HT-29 (cell line): ENCODE data around the gene COLEC11. TPM values are rescaled to one million over a fixed set of nuclear protein-coding genes. Genes with fewer than 3 reads are reported as not detected.

Experiments used
- DNase-seq: peaks from one replicate; pipeline ENCODE4 v3.0.0-alpha.2; 2015; ENCODE audit warnings: low spot score
- total RNA-seq: library from RNA; depleted of rRNA; stranded (reverse); fragments of >200 nt; shearing (Covaris generic); gene quantifications from 2 replicates; pipeline ENCODE4 v1.2.3, GENCODE V29; 2014

Gene COLEC11
- total RNA-seq, 1 experiment from 2014 or later, result not detected

GRCh38 chr2:3637311-3637675 lies 42.4 kb downstream of the COLEC11 start:
- no peak for DNase-seq

GRCh38 chr2:3637692-3638455 lies 43.0 kb downstream of the COLEC11 start:
- DNase-seq, result no peak

DNA sequence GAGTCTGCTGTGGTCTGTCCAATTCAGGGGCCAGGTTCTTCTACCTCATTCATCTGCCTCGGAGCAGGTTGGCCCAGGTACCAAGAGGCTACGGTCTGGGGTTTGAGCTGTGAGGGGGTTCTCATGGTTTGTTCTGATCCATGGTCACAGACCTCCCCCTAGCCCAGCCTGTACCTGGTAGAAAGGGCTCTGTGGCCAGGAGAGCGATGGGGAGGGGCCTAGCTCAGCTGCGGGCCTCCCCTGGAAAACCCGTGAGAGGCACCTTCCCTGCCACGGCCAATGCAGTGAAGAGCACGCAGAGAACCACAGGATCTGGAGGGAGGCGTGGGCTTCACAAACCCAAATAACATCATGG lies 43.5 kb downstream of the COLEC11 start:
- no peak for DNase-seq

DNA sequence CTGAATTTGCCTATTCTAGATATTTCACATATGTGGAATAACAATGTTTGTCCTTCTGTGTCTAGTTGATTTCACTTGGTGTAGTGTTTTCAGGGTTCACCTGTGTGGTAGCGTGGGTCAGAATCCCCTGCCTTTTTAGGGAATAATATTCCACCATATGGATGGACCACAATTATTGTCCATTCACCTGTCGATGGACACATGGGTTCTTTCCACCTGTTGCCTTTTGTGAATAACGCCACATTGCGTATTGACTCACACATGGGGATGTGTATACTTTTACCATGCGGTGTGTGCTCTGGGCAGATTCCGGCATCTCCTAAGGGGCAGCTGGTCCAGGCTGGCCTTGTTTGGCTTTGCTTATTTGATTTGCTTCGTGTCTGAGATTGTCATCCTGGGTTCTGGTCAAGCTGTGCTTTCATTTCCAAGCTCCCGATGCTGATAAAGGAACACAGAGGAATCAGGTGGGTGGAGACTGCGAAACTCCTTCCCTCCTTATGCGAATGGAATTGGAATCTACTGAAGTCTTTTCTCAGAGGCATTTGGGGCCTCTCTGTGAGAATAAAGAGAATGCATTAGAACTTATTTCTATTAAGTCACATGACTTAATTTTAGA lies 44.2 kb downstream of the COLEC11 start:
- no peak for DNase-seq

DNA sequence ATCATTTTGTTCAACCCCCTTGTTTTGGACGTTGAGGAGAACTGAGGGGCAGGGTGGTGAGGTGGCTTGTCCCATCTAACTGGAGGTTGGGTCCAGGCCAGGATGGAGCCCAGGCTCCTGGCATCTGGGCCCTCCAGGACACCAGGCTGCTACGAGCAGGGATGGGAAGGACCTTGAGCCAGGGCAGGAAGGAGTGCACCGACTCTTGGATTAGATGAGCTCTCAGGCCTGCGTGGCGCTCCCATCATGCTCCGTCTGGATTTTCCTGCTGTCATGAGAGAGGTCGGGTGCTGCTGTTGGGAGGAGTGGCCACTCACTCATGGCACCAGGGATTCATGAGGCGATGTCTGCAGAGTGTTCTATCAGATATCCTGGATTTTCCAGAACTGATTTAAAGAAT lies 44.7 kb downstream of the COLEC11 start:
- DNase-seq, result no peak

GRCh38 chr2:3641181-3641580 lies 46.3 kb downstream of the COLEC11 start:
- no peak for DNase-seq

GRCh38 chr2:3641841-3642421 lies 47.0 kb downstream of the COLEC11 start:
- DNase-seq, result no peak

GRCh38 chr2:3642521-3643215 lies 47.8 kb downstream of the COLEC11 start:
- DNase-seq, result no peak

GRCh38 chr2:3643371-3644245 lies 48.7 kb downstream of the COLEC11 start:
- no peak for DNase-seq

GRCh38 chr2:3644246-3644525 lies 49.3 kb downstream of the COLEC11 start:
- DNase-seq, result no peak

GRCh38 chr2:3644891-3645605 lies 50.1 kb downstream of the COLEC11 start:
- DNase-seq, result no peak

DNA sequence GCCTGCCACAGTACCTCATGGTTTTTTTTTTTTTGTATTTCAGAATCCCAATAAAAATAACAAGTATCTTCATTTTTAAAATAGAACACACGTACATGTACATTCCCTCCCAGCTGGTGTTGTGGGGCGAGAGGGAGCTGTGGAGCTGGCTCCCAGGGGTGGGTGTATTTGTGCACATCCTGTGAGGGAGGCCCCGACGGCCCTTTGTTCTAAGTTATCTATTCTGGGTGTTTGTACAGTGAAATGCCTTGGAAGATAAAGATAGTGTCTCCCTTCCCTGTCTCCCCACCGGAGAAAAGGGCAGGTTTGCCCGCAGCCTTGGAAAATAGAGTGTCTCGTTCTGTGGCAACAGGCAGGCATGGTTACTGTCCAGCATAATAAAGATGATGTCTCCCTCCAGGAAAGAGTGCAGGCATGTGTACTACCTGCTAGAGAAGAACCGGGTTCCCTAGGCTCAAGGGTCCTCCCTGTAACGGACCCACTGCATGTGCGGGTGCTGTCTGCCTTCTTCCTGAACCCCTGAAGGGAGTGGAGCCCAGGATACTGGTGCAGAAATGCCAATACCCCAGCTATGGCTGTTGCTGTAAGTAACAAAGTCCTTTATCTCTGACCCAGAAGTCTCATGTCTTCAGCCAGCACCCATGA lies 51.0 kb downstream of the COLEC11 start:
- no peak for DNase-seq

- no peak for DNase-seq
Observed at GRCh38 chr2:3646446-3646845, 51.5 kb downstream of the COLEC11 start.

DNA sequence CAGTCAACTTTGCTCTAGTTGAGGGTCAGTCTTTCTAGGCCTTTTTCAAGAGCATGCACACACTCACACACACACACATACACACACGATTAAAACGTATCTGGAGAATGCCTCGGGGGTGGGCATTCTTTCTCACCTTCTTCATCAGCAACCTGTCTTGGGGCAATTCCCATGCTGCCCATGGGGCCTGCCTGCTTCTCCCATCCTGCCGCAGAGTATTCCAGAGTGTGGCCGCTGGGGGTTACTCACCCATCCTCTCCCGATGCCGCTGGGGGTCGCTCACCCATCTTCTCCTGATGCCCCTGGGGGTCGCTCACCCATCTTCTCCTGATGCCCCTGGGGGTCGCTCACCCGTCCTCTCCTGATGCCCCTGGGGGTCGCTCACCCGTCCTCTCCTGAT lies 52.3 kb downstream of the COLEC11 start:
- DNase-seq, result no peak

GRCh38 chr2:3647831-3648651 lies 53.1 kb downstream of the COLEC11 start:
- no peak for DNase-seq

DNA sequence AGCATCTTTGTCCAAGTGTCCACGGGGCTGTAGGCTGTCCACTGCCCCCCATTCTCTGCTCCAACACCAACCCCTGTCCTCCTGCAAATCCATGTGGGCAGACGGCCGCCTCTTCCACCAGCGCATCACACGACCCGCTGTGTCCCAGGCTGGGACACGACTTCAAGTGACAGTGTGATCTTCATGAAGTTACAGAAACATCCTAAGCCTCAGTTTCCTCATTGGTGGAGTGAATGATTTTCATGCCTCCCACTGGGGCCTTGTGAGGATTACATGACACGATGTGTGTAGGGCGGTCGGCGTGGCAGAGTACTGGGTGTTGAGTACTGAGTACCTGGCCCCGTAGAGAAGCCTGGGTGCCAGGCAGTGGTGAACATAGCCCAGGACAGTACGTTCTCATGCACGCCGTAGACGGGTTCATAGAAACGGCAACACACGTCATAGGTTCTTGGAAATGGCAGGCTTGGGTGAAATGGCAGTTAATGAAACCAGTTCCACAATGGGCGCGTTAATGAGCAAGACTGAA lies 53.8 kb downstream of the COLEC11 start:
- DNase-seq, result no peak

DNA sequence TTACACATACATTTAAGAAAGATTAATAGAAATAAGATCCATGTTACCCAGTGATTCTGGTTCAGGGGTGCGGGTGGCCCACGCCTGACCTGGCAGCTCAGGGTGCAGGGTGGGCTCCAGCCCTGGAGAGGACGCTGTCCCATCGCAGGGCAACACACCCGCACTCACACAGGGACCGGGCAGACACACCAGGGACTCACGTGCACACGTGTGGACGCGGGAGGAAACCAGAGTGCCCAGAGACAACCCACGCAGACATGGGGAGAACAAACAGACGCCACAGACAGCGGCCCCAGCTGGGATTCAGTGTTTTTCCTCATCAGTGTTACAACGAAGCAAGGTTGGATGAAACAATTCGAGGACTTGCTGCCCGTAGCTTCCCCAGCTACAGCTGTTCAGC lies 54.7 kb downstream of the COLEC11 start:
- DNase-seq, result no peak

DNA sequence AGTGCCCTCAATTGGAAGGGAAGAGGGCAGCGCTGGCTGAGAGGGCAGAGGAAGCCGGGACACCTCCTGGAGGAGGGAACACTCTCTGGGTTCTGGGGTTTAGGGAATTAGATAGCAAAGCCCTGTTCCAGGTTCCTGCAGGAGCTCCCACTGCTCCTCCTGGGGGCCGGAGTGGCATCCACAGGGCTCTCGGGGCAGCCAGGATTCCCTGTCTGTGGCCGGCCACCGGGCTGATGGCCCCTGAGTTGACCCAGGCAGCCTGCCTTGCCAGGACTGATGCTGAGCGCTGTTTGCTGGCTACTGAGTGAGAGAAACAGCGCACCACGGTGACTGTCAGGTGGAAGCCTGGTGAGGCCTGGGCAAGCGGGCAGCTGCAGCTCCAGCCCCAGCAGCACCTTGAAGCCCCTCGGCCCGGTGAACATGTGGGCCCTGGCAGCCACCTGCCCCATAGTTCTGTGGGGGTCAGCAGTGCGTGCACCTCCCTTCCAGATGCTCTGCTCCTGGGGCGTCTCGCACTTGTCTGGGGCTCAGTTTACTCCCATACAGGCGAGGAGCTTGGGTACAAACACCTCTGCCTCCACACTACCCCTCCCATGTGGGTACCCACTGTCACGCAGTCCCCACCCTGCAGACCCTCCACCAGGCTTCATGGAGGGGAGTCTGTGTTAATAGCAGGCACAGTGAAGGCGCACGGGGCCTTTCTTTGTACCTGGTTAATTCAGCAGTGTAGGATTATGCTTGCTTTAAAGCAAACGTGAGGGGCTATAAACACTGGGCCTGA lies 55.4 kb downstream of the COLEC11 start:
- DNase-seq, result no peak
